ENCODE results near the gene TMEM150B.

TMEM150B gene

GRCh38 chr19:55312621-55313512, 12.3 kb downstream of the TMEM150B start:
- H3K27me3 ChIP-seq (ENCODE audit: insufficient read depth, low read length) = no peaks in the 10 kb centered on the region
- no peak overlapping the region for H2AFZ ChIP-seq (ENCODE audit: low read length, unreplicated experiment)
- no peaks in the 10 kb centered on the region for H3K4me1 ChIP-seq (ENCODE audit: control insufficient read depth, insufficient read depth, low read length, unreplicated experiment)
- no peak overlapping the region for H3K27ac ChIP-seq (ENCODE audit: low read depth, low read length)
- no peaks in the 10 kb centered on the region for H3K36me3 ChIP-seq (ENCODE audit: insufficient read depth, low read length)
- H3K4me3 ChIP-seq (ENCODE audit: low read depth, low read length) = no peak overlapping the region
- no peaks in the 10 kb centered on the region for H3K79me2 ChIP-seq (ENCODE audit: control insufficient read depth, insufficient read depth, low read length, unreplicated experiment)

DNA sequence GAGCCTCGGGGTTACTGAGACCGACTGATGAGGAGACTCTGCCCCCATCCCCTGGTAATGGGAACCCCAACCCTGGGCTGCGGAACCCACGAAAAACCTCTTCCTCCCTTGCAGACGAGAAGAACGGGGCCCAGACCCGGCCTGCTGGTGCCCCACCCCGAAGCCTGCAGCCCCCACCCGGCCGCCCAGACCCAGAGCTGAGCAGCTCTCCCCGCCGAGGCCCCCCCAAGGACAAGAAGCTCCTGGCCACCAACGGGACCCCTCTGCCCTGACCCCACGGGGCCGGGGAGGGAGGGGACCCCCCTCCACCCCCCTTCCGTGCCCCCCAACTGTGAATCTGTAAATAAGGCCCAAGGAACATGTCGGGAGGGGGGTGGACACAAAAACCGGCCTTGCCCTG, 13.3 kb downstream of the TMEM150B start:
- no peaks in the 10 kb centered on the region for H3K27me3 ChIP-seq (ENCODE audit: insufficient read depth, low read length)
- H2AFZ ChIP-seq (ENCODE audit: low read length, unreplicated experiment) = no peak overlapping the region
- no peaks in the 10 kb centered on the region for H3K79me2 ChIP-seq (ENCODE audit: control insufficient read depth, insufficient read depth, low read length, unreplicated experiment)
- H3K4me3 ChIP-seq (ENCODE audit: low read depth, low read length) = no peak overlapping the region
- no peak overlapping the region for H3K27ac ChIP-seq (ENCODE audit: low read depth, low read length)
- H3K4me1 ChIP-seq (ENCODE audit: control insufficient read depth, insufficient read depth, low read length, unreplicated experiment) = no peaks in the 10 kb centered on the region
- H3K36me3 ChIP-seq (ENCODE audit: insufficient read depth, low read length) = no peaks in the 10 kb centered on the region

DNA sequence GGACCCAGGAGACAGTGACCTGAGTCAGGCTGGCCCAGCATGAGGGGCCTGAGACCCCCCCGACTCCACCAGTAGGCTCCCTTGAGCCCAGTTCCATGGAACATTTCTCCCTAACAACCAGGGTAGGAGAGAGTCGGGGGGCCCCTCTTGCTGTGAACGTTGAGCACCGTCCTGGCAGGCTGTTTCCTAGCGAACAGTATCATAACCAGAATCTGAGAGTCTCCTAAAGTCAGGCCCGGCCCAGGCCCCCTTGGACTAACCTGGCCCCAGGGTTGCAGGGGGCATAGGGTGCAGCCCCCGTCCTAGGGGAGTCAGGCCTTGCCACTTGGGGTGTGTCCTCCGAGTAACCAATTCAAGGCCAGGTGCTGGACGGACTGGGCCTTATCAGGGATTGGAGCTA, 13.7 kb downstream of the TMEM150B start:
- no peaks in the 10 kb centered on the region for H3K27me3 ChIP-seq (ENCODE audit: insufficient read depth, low read length)
- H3K36me3 ChIP-seq (ENCODE audit: insufficient read depth, low read length) = no peaks in the 10 kb centered on the region
- no peak overlapping the region for H3K27ac ChIP-seq (ENCODE audit: low read depth, low read length)
- no peak overlapping the region for H2AFZ ChIP-seq (ENCODE audit: low read length, unreplicated experiment)
- H3K4me3 ChIP-seq (ENCODE audit: low read depth, low read length) = no peak overlapping the region
- H3K4me1 ChIP-seq (ENCODE audit: control insufficient read depth, insufficient read depth, low read length, unreplicated experiment) = no peaks in the 10 kb centered on the region
- H3K79me2 ChIP-seq (ENCODE audit: control insufficient read depth, insufficient read depth, low read length, unreplicated experiment) = no peaks in the 10 kb centered on the region

- no peaks in the 10 kb centered on the region for H3K4me1 ChIP-seq (ENCODE audit: control insufficient read depth, insufficient read depth, low read length, unreplicated experiment)
- no peak overlapping the region for H2AFZ ChIP-seq (ENCODE audit: low read length, unreplicated experiment)
- H3K36me3 ChIP-seq (ENCODE audit: insufficient read depth, low read length) = no peaks in the 10 kb centered on the region
- H3K79me2 ChIP-seq (ENCODE audit: control insufficient read depth, insufficient read depth, low read length, unreplicated experiment) = no peaks in the 10 kb centered on the region
- no peaks in the 10 kb centered on the region for H3K27me3 ChIP-seq (ENCODE audit: insufficient read depth, low read length)
- H3K4me3 ChIP-seq (ENCODE audit: low read depth, low read length) = no peak overlapping the region
- no peak overlapping the region for H3K27ac ChIP-seq (ENCODE audit: low read depth, low read length)
Measured at GRCh38 chr19:55310498-55310897, 14.6 kb downstream of the TMEM150B start.

DNA sequence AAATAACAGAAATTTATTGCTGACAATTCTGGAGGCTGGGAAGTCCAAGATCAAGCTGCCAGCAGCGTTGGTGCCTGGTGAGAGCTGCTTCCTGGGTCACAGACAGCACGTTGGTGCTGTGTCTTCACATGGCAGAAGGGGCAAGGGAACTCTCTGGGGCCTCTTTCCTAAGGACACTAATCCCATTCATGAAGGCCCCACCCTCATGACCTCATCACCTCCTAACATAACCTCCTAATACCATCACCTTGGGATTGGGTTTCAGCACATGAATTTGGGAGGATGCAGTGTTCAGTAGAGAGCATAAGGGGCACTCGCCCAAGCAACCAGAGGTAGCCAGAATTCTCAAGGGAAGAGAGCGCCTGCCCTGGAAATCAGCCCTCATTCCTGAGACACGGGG, 15.7 kb downstream of the TMEM150B start:
- Histone ChIP-seq H3K4me1 (ENCODE audit: control insufficient read depth, insufficient read depth, low read length, unreplicated experiment) (no peaks in the 10 kb centered on the region), H2AFZ (ENCODE audit: low read length, unreplicated experiment) (no peak overlapping the region), H3K79me2 (ENCODE audit: control insufficient read depth, insufficient read depth, low read length, unreplicated experiment) (no peaks in the 10 kb centered on the region), H3K4me3 (ENCODE audit: low read depth, low read length) (no peak overlapping the region), H3K27ac (ENCODE audit: low read depth, low read length) (no peak overlapping the region), H3K27me3 (ENCODE audit: insufficient read depth, low read length) (no peaks in the 10 kb centered on the region), H3K36me3 (ENCODE audit: insufficient read depth, low read length) (no peaks in the 10 kb centered on the region)

DNA sequence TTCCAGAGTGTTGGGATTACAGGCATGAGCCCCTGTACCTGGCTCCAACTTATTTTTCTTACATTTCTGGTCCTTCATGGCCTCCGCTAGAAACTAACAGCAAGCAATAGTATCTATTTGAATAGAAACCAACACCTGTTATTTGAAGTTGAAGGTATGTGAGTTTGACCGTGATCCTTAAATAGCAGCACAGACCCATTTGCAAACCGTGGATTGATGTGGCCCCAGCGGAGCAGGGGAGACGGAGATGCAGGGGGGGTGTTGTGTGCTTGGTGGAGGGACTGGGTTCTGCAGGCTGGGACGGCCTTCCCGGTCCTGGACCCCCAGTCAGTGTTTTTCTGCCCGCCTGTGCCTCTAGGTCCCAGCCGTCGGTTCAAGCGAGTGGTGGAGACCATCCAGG, 16.9 kb downstream of the TMEM150B start:
- H3K4me1 ChIP-seq (ENCODE audit: control insufficient read depth, insufficient read depth, low read length, unreplicated experiment) = no peaks in the 10 kb centered on the region
- no peaks in the 10 kb centered on the region for H3K36me3 ChIP-seq (ENCODE audit: insufficient read depth, low read length)
- no peak overlapping the region for H2AFZ ChIP-seq (ENCODE audit: low read length, unreplicated experiment)
- H3K4me3 ChIP-seq (ENCODE audit: low read depth, low read length) = no peak overlapping the region
- H3K27me3 ChIP-seq (ENCODE audit: insufficient read depth, low read length) = no peaks in the 10 kb centered on the region
- H3K27ac ChIP-seq (ENCODE audit: low read depth, low read length) = no peak overlapping the region
- H3K79me2 ChIP-seq (ENCODE audit: control insufficient read depth, insufficient read depth, low read length, unreplicated experiment) = no peaks in the 10 kb centered on the region

- no peaks in the 10 kb centered on the region for H3K36me3 ChIP-seq (ENCODE audit: insufficient read depth, low read length)
- no peaks in the 10 kb centered on the region for H3K4me1 ChIP-seq (ENCODE audit: control insufficient read depth, insufficient read depth, low read length, unreplicated experiment)
- H3K27ac ChIP-seq (ENCODE audit: low read depth, low read length) = no peak overlapping the region
- H3K4me3 ChIP-seq (ENCODE audit: low read depth, low read length) = no peak overlapping the region
- H2AFZ ChIP-seq (ENCODE audit: low read length, unreplicated experiment) = no peak overlapping the region
- H3K79me2 ChIP-seq (ENCODE audit: control insufficient read depth, insufficient read depth, low read length, unreplicated experiment) = no peaks in the 10 kb centered on the region
- H3K27me3 ChIP-seq (ENCODE audit: insufficient read depth, low read length) = no peaks in the 10 kb centered on the region
Measured at GRCh38 chr19:55306712-55307111, 18.4 kb downstream of the TMEM150B start.

GRCh38 chr19:55305983-55306562, 19.1 kb downstream of the TMEM150B start:
- H3K36me3 ChIP-seq (ENCODE audit: insufficient read depth, low read length) = no peaks in the 10 kb centered on the region
- no peaks in the 10 kb centered on the region for H3K4me1 ChIP-seq (ENCODE audit: control insufficient read depth, insufficient read depth, low read length, unreplicated experiment)

DNA sequence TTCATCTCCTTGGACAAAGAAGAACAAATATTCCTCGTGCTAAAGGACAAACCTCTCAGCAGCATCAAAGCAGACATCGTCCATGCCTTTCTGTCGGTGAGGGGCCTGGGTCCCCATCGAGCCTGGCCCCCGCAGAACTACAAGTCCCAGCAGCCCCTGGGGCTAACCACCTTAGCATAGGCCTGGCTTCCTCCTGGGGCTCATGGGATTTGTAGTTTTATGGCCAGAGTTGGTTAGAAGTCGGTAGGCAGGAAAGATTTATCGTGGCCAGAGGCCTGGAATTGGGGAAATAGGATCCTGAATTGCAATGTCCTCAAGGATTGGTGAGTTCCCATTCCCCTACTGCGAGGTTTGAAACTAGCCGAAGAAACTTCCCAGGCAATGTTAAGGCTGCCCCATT, 19.6 kb downstream of the TMEM150B start:
- H3K27ac ChIP-seq (ENCODE audit: low read depth, low read length) = no peak overlapping the region
- no peaks in the 10 kb centered on the region for H3K27me3 ChIP-seq (ENCODE audit: insufficient read depth, low read length)
- H3K79me2 ChIP-seq (ENCODE audit: control insufficient read depth, insufficient read depth, low read length, unreplicated experiment) = no peaks in the 10 kb centered on the region
- H3K4me1 ChIP-seq (ENCODE audit: control insufficient read depth, insufficient read depth, low read length, unreplicated experiment) = no peaks in the 10 kb centered on the region
- no peaks in the 10 kb centered on the region for H3K36me3 ChIP-seq (ENCODE audit: insufficient read depth, low read length)
- no peak overlapping the region for H3K4me3 ChIP-seq (ENCODE audit: low read depth, low read length)
- H2AFZ ChIP-seq (ENCODE audit: low read length, unreplicated experiment) = no peak overlapping the region

More at GRCh38 chr19:55305983-55306562, 19.1 kb downstream of the TMEM150B start:
- Histone ChIP-seq H3K79me2 (ENCODE audit: control insufficient read depth, insufficient read depth, low read length, unreplicated experiment) (no peaks in the 10 kb centered on the region), H3K27ac (ENCODE audit: low read depth, low read length) (no peak overlapping the region), H3K4me3 (ENCODE audit: low read depth, low read length) (no peak overlapping the region), H3K27me3 (ENCODE audit: insufficient read depth, low read length) (no peaks in the 10 kb centered on the region), H2AFZ (ENCODE audit: low read length, unreplicated experiment) (no peak overlapping the region)

DNA sequence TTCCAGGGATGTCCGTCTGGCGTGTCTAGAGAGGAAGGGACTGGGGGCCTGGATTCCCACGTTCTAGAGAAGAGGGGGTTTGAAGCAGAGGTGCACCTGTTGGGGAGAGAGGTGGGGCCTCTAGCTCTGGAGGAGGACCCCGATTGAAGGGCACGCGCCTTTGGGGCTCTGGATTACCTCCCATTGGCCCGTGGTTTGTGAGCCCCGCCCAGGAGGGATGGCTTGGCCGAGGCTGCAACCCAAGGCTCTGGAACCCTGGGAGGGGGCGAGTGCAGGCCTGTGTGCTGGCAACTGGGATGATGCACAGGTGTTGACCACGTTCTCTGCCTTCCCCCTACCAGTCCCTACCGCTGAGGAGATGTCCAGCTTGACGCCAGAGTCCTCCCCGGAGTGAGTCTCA, 20.2 kb downstream of the TMEM150B start:
- Histone ChIP-seq H3K4me3 (ENCODE audit: low read depth, low read length) (no peak overlapping the region), H3K27ac (ENCODE audit: low read depth, low read length) (no peak overlapping the region), H3K79me2 (ENCODE audit: control insufficient read depth, insufficient read depth, low read length, unreplicated experiment) (no peaks in the 10 kb centered on the region), H3K4me1 (ENCODE audit: control insufficient read depth, insufficient read depth, low read length, unreplicated experiment) (no peaks in the 10 kb centered on the region), H3K27me3 (ENCODE audit: insufficient read depth, low read length) (no peaks in the 10 kb centered on the region), H2AFZ (ENCODE audit: low read length, unreplicated experiment) (no peak overlapping the region), H3K36me3 (ENCODE audit: insufficient read depth, low read length) (no peaks in the 10 kb centered on the region)

All from ACC112 (cell line).